Mesenchymal stem cell (in vitro differentiated cells and primary cell): ENCODE results near the gene SCYL2.

Experiments used
- DNase-seq: peaks from one replicate; pipeline ENCODE4 v3.0.0-alpha.2; 2013
- H2AFZ ChIP-seq: one replicate; pipeline ENCODE4 v1.6.1; 2013; ENCODE audit warnings: low read depth, mild to moderate bottlenecking, control low read depth, inconsistent platforms, low read length, moderate library complexity
- H2AK5ac ChIP-seq: 2 replicates; pipeline ENCODE4 v1.6.1; 2013; ENCODE audit warnings: low read length, moderate library complexity, mild to moderate bottlenecking, inconsistent platforms; ENCODE audit not compliant: severe bottlenecking
- H2BK120ac ChIP-seq: one replicate; pipeline ENCODE4 v1.6.1; 2013; ENCODE audit warnings: low read depth, mild to moderate bottlenecking, inconsistent platforms, low read length, moderate library complexity
- H2BK12ac ChIP-seq, 2 experiments: one replicate each; pipeline ENCODE4 v1.6.1; 2013; ENCODE audit warnings: inconsistent platforms in 2 of 2, low read length in 2 of 2, mild to moderate bottlenecking in 2 of 2, moderate library complexity in 2 of 2, control low read depth in 1 of 2
- H2BK15ac ChIP-seq: one replicate; pipeline ENCODE4 v1.6.1; 2013; ENCODE audit warnings: mild to moderate bottlenecking, low read depth, inconsistent platforms; ENCODE audit not compliant: poor library complexity, severe bottlenecking
- H2BK5ac ChIP-seq: 2 replicates; pipeline ENCODE4 v1.6.1; 2013; ENCODE audit warnings: low read depth, mild to moderate bottlenecking, low read length, control low read depth, inconsistent platforms; ENCODE audit not compliant: poor library complexity, severe bottlenecking
- H3K14ac ChIP-seq, 2 experiments: one replicate each; pipeline ENCODE4 v1.6.1; 2013; ENCODE audit warnings: inconsistent platforms in 2 of 2, low read length in 2 of 2, control low read depth in 1 of 2, mild to moderate bottlenecking in 1 of 2, moderate library complexity in 1 of 2
- H3K18ac ChIP-seq, 2 experiments: one replicate each; pipeline ENCODE4 v1.6.1; 2013; ENCODE audit warnings: inconsistent platforms in 2 of 2, low read length in 2 of 2, control low read depth in 1 of 2, low read depth in 1 of 2, mild to moderate bottlenecking in 1 of 2
- H3K23ac ChIP-seq, 2 experiments: one replicate each; pipeline ENCODE4 v1.6.1; 2013; ENCODE audit warnings: inconsistent platforms in 2 of 2, low read length in 2 of 2, mild to moderate bottlenecking in 2 of 2, moderate library complexity in 2 of 2, control low read depth in 1 of 2
- H3K27ac ChIP-seq: 2 replicates; pipeline ENCODE4 v1.5.1; 2013; ENCODE audit warnings: mild to moderate bottlenecking, moderate library complexity, low read length, control low read depth, inconsistent platforms; ENCODE audit not compliant: poor library complexity, severe bottlenecking
- H3K27me3 ChIP-seq, 2 experiments: 2 replicates each; pipeline versions ENCODE4 v1.6.1 to v1.7.0; 2013; ENCODE audit warnings: low read length in 2 of 2, mild to moderate bottlenecking in 2 of 2, moderate library complexity in 2 of 2, control low read depth in 1 of 2, inconsistent platforms in 1 of 2; ENCODE audit not compliant: control insufficient read depth in 1 of 2, insufficient read depth in 1 of 2
- H3K36me3 ChIP-seq, 2 experiments: 2 replicates each; pipeline versions ENCODE4 v1.6.1 to v1.7.0; 2013; ENCODE audit warnings: low read length in 2 of 2, control low read depth in 1 of 2, inconsistent platforms in 1 of 2, low read depth in 1 of 2, mild to moderate bottlenecking in 1 of 2; ENCODE audit not compliant: insufficient read depth in 2 of 2, control insufficient read depth in 1 of 2
- H3K4ac ChIP-seq, 2 experiments: one replicate each; pipeline ENCODE4 v1.6.1; 2013; ENCODE audit warnings: inconsistent platforms in 2 of 2, low read length in 2 of 2, mild to moderate bottlenecking in 2 of 2, moderate library complexity in 2 of 2, control low read depth in 1 of 2, low read depth in 1 of 2
- H3K4me1 ChIP-seq: 2 replicates; pipeline ENCODE4 v1.6.1; 2013; ENCODE audit warnings: low read depth, low read length, control low read depth; ENCODE audit not compliant: control insufficient read depth, insufficient read depth
- H3K4me2 ChIP-seq: 2 replicates; pipeline ENCODE4 v1.6.1; 2013; ENCODE audit warnings: low read length, mild to moderate bottlenecking, inconsistent platforms; ENCODE audit not compliant: poor library complexity, severe bottlenecking
- H3K4me3 ChIP-seq, 2 experiments: 2 replicates each; pipeline versions ENCODE4 v1.5.1 to v1.7.0; 2013; ENCODE audit warnings: low read length in 2 of 2, mild to moderate bottlenecking in 2 of 2, control low read depth in 1 of 2, low read depth in 1 of 2; ENCODE audit not compliant: insufficient read depth in 1 of 2
- H3K79me1 ChIP-seq: replicated peaks from 2 replicates; pipeline ENCODE4 v1.6.1; 2013; ENCODE audit warnings: mild to moderate bottlenecking, control low read depth, low read length, inconsistent platforms; ENCODE audit not compliant: poor library complexity, severe bottlenecking
- H3K9ac ChIP-seq: 2 replicates; pipeline ENCODE4 v1.7.0; 2013; ENCODE audit warnings: mild to moderate bottlenecking, low read length, moderate library complexity
- H3K9me3 ChIP-seq: 2 replicates; pipeline ENCODE4 v1.7.0; 2013; ENCODE audit warnings: mild to moderate bottlenecking, low read length; ENCODE audit not compliant: control insufficient read depth
- H4K8ac ChIP-seq: one replicate; pipeline ENCODE4 v1.6.1; 2013; ENCODE audit warnings: inconsistent platforms, mild to moderate bottlenecking, low read length, moderate library complexity
- H4K91ac ChIP-seq: one replicate; pipeline ENCODE4 v1.6.1; 2013; ENCODE audit warnings: mild to moderate bottlenecking, low read length, inconsistent platforms
- WGBS: methylation state at CpG from one replicate; pipeline ENCODE4 v1.1.7; 2013; ENCODE audit warnings: mixed read lengths; 5-methylcytosine and 5-hydroxymethylcytosine counted together

Gene SCYL2

DNA sequence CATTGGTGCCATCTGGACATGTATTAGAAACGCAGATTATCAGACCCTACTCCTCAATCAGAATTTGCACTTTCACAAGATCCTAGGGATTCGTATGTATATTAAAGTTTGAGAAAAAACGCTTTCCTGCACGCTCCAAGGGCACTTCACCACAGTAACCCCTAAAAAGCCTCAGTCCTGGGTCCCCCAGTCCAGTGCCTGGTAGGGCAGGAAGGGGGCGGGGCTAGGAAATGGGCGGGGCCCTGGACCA lies 467 bp upstream of the SCYL2 start:
- H2BK5ac ChIP-seq: peak overlapping the region; percentile 54
- no peak overlapping the region for H3K27ac ChIP-seq
- no peak overlapping the region for H3K14ac ChIP-seq
- H2BK15ac ChIP-seq: no peak overlapping the region
- H4K8ac ChIP-seq: peak overlapping the region; percentile 95
- H2AFZ ChIP-seq: peak overlapping the region; percentile 93
- 0% methylated on average over 2 of the region's 6 CpGs for WGBS
- no peak overlapping the region for H2BK120ac ChIP-seq
- no peak for DNase-seq
- H3K79me1 ChIP-seq: no peaks in the 10 kb centered on the region
- H3K27me3 ChIP-seq: no peaks in the 10 kb centered on the region
- H3K4me2 ChIP-seq: peak overlapping the region; percentile 64
- H3K4ac ChIP-seq: no peak overlapping the region
- peaks cover 3% of the 10 kb centered on the region for H3K4me1 ChIP-seq
- no peak overlapping the region for H4K91ac ChIP-seq
- H2BK12ac ChIP-seq: peak overlapping the region in 1 of 2 experiments; percentile 88
- no peak overlapping the region for H3K23ac ChIP-seq
- H3K18ac ChIP-seq: peak overlapping the region in 1 of 2 experiments; percentile 67
- no peak overlapping the region for H2AK5ac ChIP-seq
- no peaks in the 10 kb centered on the region for H3K36me3 ChIP-seq
- H3K4me3 ChIP-seq: peak overlapping the region; percentile 71 to 95
- H3K9ac ChIP-seq: peak overlapping the region; percentile 72
- H3K9me3 ChIP-seq: no peaks in the 10 kb centered on the region

DNA sequence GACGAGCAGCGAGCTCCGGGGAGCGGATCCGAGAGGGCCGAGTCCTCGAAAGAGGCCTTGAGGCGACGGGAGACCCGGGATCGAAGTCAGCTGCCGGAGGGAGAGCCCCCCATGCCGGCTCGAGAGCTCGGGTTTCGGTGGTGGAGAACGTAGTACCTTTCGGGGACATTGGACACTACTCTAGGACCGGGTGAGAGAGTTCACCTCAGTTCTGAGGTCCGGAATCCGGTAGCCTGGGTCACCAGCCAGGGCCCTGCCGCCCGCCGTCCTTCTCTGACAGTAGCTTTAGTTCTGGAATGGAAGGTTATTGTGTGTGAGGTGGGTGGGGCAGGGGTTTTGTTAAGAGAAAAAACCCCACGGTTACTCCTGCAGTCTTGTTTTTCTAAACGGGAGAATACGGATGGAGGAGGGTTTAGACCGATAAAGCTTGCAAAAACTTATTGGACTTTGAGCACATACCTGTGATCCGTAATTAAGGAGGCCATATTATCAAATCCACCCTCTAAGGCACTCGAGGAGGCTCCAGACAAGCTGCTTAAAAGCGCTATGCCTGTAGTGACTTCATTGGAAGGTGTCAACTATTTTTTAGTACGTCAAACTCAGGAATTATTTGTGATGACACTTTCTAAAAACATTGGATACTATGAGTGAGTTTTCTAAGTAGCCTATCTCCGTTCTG lies 765 bp downstream of the SCYL2 start:
- Histone ChIP-seq H2AFZ (peak overlapping the region; percentile 72), H3K9ac (peak overlapping the region; percentile 99), H2BK120ac (peak overlapping the region; percentile 52), H3K4ac (peak overlapping the region; percentile 44 to 71), H2BK15ac (peak overlapping the region; percentile 70), H2BK12ac (no peak overlapping the region), H3K4me3 (peak overlapping the region; percentile 95 to 96), H3K27me3 (no peaks in the 10 kb centered on the region), H3K9me3 (no peaks in the 10 kb centered on the region), H2BK5ac (peak overlapping the region; percentile 67), H2AK5ac (no peak overlapping the region), H4K8ac (peak overlapping the region; percentile 51), H3K4me2 (peak overlapping the region; percentile 77), H3K4me1 (peaks cover 3% of the 10 kb centered on the region), H3K18ac (peak overlapping the region; percentile 44 to 91), H3K27ac (peak overlapping the region; percentile 90), H3K79me1 (peaks cover 2% of the 10 kb centered on the region), H4K91ac (peak overlapping the region; percentile 82), H3K14ac (peak overlapping the region in 1 of 2 experiments; percentile 4), H3K36me3 (peaks cover 0 to 4% of the 10 kb centered on the region in 2 experiments), H3K23ac (peak overlapping the region in 1 of 2 experiments; percentile 87)
- WGBS: under 1% methylated on average over 25 of the region's 33 CpGs
- peak; percentile 55 for DNase-seq

DNA sequence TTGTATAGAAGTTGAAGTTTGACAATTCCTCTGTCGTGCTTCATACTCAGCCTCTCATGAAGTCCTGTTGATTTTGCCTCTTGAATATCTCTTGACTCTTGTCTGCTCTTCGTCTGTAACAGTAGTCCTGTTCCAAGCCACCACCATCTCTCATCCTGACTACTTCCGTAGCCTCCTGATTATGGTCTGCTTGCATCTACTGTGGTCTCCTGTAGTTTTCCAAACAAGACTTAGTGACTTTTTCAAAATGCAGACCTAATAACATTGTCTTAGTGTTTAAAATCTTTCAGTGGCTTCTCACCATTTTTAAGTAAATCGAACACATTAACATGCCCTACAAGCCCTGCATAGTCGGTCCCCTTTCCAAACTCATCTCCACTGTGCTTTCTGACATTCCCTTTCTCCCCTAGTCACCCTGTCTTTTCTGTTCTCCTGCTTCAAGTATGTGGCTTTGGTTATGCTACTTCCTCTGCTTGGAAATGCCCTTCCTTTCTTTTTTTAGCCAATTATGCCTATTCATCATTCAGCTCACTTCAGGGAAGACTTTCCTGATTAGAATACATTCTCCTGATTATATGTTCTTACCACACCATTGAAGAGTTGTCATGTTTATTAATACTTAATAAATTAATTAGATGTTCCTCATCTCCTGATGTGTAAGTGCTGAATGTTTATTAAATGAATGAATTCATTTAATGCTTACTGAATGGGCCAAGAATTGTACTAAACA lies 2.0 kb downstream of the SCYL2 start:
- Histone ChIP-seq H3K9ac (peak overlapping the region; percentile 99), H3K4me1 (peaks cover 3% of the 10 kb centered on the region), H2AFZ (no peak overlapping the region), H3K4me3 (peak overlapping the region in 1 of 2 experiments; percentile 95), H3K79me1 (peaks cover 2% of the 10 kb centered on the region), H2BK12ac (no peak overlapping the region), H3K4ac (no peak overlapping the region), H3K18ac (no peak overlapping the region), H2BK5ac (no peak overlapping the region), H4K91ac (no peak overlapping the region), H2AK5ac (no peak overlapping the region), H3K36me3 (peaks cover 0 to 4% of the 10 kb centered on the region in 2 experiments), H3K4me2 (peak overlapping the region; percentile 50), H2BK15ac (no peak overlapping the region), H3K14ac (no peak overlapping the region), H3K23ac (no peak overlapping the region), H2BK120ac (no peak overlapping the region), H3K27me3 (no peaks in the 10 kb centered on the region), H3K27ac (no peak overlapping the region), H4K8ac (no peak overlapping the region), H3K9me3 (no peaks in the 10 kb centered on the region)
- DNase-seq: peak; percentile 53
- 47% methylated on average over 5 of the region's 5 CpGs for WGBS

DNA sequence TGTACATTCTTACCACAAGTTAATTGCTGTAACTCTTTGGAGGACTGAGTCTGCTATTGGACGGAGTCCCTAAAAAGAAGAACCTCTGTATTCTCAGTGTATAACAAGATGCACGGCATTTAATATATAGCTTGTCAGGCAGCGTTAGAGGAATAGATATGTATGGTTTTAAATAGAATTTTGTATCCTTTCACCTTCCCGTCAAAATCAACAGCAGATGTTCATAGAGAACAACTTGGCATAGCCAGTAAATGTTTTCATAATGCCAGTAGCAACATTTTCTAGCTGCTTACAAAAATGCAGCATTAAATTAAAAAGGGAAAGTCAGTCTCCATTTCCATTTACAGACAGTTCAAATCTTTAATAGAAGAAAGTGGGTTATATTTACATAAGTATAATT lies 6.8 kb downstream of the SCYL2 start:
- no peak for DNase-seq
- no peak overlapping the region for H2AFZ ChIP-seq
- no peak overlapping the region for H2BK12ac ChIP-seq
- H3K14ac ChIP-seq: no peak overlapping the region
- H3K9me3 ChIP-seq: no peaks in the 10 kb centered on the region
- H3K9ac ChIP-seq: no peak overlapping the region
- peaks cover 0 to 9% of the 10 kb centered on the region in 2 experiments for H3K36me3 ChIP-seq
- no peak overlapping the region for H3K18ac ChIP-seq
- WGBS: 100% methylated on average over 3 of the region's 4 CpGs
- H3K27me3 ChIP-seq: no peaks in the 10 kb centered on the region
- H3K23ac ChIP-seq: no peak overlapping the region
- peaks cover 1% of the 10 kb centered on the region for H3K4me1 ChIP-seq
- H2AK5ac ChIP-seq: no peak overlapping the region
- no peak overlapping the region for H2BK15ac ChIP-seq
- H4K91ac ChIP-seq: no peak overlapping the region
- H3K4me3 ChIP-seq: no peak overlapping the region
- no peak overlapping the region for H3K27ac ChIP-seq
- H3K4me2 ChIP-seq: no peak overlapping the region
- no peak overlapping the region for H3K4ac ChIP-seq
- peaks cover 9% of the 10 kb centered on the region for H3K79me1 ChIP-seq
- H2BK120ac ChIP-seq: no peak overlapping the region
- no peak overlapping the region for H2BK5ac ChIP-seq
- no peak overlapping the region for H4K8ac ChIP-seq
